Breast epithelium (tissue), 3 donors: Measurements from ENCODE around the gene ALX4.

Source experiments
- POLR2AphosphoS5 ChIP-seq, 3 donors: sonication (generic); formaldehyde crosslinking; IDR thresholded peaks; one replicate each; pipeline ENCODE4 v1.6.1; 2017; ENCODE audit warnings: antibody characterized with exemption in 3 of 3
- TF ChIP-seq, protein P1 (sequence below), 3 donors: fragments of 450-650 bp; IDR thresholded peaks; one replicate each; pipeline ENCODE4 v1.5.1; 2016 to 2017; ENCODE audit warnings: antibody characterized with exemption in 3 of 3, mild to moderate bottlenecking in 3 of 3, moderate library complexity in 3 of 3

DNA sequence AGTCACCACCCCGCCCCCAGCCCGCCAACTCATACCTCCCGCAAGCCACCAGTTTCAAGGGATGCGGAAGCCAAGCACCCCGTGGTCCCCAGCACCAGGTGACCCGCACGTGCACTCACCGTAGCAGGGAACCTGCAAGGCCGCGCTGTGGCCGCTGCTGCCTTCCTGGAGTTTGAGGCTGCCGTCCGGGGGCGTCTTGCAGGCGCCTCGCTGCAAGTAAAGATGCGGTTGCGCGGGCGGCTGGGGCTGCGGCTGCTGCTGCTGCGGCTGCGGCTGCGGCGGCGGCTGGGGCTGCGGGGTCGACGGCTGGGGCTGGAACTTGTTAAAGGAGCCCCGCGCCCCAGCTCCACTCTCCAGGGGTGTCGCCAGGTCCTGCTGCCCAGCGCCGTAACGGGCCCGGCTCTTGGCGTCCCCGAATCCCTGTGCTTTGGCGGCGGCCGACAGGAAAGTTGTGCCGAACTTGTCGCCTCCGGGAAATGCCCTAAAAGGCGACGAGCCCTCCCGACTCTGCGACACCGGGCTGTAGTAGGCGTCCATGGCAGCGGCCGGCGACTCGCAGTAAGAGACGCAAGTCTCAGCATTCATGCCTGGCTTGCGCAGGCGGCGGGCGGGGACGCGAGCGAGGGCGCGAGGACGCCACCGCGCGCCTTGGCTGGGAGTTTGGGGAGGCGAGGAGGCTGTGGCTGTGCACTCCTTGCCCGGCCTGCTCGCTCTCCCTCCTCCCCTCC, at the start of gene ALX4:
- TF ChIP-seq, protein P1, sequence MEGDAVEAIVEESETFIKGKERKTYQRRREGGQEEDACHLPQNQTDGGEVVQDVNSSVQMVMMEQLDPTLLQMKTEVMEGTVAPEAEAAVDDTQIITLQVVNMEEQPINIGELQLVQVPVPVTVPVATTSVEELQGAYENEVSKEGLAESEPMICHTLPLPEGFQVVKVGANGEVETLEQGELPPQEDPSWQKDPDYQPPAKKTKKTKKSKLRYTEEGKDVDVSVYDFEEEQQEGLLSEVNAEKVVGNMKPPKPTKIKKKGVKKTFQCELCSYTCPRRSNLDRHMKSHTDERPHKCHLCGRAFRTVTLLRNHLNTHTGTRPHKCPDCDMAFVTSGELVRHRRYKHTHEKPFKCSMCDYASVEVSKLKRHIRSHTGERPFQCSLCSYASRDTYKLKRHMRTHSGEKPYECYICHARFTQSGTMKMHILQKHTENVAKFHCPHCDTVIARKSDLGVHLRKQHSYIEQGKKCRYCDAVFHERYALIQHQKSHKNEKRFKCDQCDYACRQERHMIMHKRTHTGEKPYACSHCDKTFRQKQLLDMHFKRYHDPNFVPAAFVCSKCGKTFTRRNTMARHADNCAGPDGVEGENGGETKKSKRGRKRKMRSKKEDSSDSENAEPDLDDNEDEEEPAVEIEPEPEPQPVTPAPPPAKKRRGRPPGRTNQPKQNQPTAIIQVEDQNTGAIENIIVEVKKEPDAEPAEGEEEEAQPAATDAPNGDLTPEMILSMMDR (IDR thresholded peaks at IDR 0.05) = no peak
- peak; percentile 13 to 39 (median 25) for TF ChIP-seq POLR2AphosphoS5 (IDR thresholded peaks at IDR 0.05)
